ENCODE results near the gene TNNT3.

DNA sequence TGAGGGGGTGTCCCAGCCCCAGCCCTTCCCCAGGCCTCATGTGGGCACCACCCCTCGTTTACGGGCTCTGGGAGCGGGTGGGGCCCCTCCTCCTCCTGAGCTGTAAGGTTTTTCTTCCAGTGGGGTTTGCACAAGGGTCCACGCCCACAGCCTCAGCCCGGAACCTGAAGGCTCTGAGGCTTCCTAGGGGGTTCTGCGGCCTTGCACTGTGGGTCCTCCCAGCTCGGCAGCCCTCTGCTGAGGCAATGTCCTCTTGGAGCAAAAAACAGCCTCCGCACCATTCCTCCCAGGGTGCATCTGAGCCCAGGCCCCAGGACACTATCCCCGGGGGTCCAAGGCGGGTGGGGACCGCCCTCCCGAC is 64.1 kb downstream of the TNNT3 start:
- TF ChIP-seq SP1 (IDR thresholded peaks at IDR 0.05) (no peak), BHLHE40 (IDR thresholded peaks at IDR 0.05; ENCODE audit: borderline replicate concordance) (no peak), FOXK2 (IDR thresholded peaks at IDR 0.05) (no peak), L3MBTL2 (conservative IDR thresholded peaks at IDR 0.05) (no peak), CTBP1 (IDR thresholded peaks at IDR 0.05; ENCODE audit: borderline replicate concordance) (no peak), ELF4 (IDR thresholded peaks at IDR 0.05) (no peak), SUZ12 (IDR thresholded peaks at IDR 0.05) (no peak), FOXM1 (IDR thresholded peaks at IDR 0.05; ENCODE audit: borderline replicate concordance) (no peak)

All from HEK293T (cell line).